PC-3 (cell line): ENCODE data around the gene UBE2S.
"Not testable (repeated sequence)": the region's sequence is repeated elsewhere in the genome, so short reads cannot be mapped to it uniquely, and the experiment has no call there.

Experiments
- EZH2 ChIP-seq: fragments of 300-600 bp; sonication (generic); IDR thresholded peaks from one replicate; pipeline ENCODE4 v1.6.1; 2017; ENCODE audit warnings: antibody characterized with exemption, mild to moderate bottlenecking, low read length; ENCODE audit not compliant: unreplicated experiment
- EZH2phosphoT487 ChIP-seq: fragments of 300-600 bp; sonication (generic); IDR thresholded peaks from 2 replicates; pipeline ENCODE4 v1.6.1; 2018; ENCODE audit warnings: mild to moderate bottlenecking, antibody characterized with exemption, low read length, borderline replicate concordance
- TF ChIP-seq, protein P1 (sequence below): fragments of 300-600 bp; sonication (generic); conservative IDR thresholded peaks from 2 replicates; pipeline ENCODE4 v1.5.1; 2017; ENCODE audit warnings: antibody characterized with exemption, low read depth, mild to moderate bottlenecking, low read length

DNA sequence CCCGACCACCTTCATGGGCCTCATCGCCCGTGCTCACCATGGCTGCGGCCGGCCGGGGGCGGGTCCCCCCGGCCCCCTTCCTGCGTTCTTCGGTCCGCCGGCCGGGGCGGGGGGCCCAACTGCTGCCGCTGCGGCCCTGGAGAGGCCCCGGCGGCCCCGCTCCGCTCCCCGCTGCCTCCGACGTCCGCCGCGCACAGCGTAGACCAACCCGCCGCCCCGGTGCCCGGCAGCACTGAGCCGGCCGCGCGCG is at the start of gene UBE2S:
- TF ChIP-seq, protein P1, sequence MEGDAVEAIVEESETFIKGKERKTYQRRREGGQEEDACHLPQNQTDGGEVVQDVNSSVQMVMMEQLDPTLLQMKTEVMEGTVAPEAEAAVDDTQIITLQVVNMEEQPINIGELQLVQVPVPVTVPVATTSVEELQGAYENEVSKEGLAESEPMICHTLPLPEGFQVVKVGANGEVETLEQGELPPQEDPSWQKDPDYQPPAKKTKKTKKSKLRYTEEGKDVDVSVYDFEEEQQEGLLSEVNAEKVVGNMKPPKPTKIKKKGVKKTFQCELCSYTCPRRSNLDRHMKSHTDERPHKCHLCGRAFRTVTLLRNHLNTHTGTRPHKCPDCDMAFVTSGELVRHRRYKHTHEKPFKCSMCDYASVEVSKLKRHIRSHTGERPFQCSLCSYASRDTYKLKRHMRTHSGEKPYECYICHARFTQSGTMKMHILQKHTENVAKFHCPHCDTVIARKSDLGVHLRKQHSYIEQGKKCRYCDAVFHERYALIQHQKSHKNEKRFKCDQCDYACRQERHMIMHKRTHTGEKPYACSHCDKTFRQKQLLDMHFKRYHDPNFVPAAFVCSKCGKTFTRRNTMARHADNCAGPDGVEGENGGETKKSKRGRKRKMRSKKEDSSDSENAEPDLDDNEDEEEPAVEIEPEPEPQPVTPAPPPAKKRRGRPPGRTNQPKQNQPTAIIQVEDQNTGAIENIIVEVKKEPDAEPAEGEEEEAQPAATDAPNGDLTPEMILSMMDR = not testable (repeated sequence)
- not testable (repeated sequence) for TF ChIP-seq EZH2phosphoT487, EZH2
